ENCODE measurements around the gene TRAF3IP3.
A peak's percentile ranks its signal among the peaks of the same experiment; 100 is the strongest.

TRAF3IP3 gene

GRCh38 chr1:209748620-209749019, 7.2 kb upstream of the TRAF3IP3 start:
- Mint-ChIP-seq H3K27ac (peak overlapping the region; percentile 96), H3K9me3 (no peaks in the 10 kb centered on the region), H3K36me3 (ENCODE audit: low read depth) (peaks cover 5% of the 10 kb centered on the region), H3K27me3 (ENCODE audit: low read depth) (no peaks in the 10 kb centered on the region), H3K4me3 (peak overlapping the region; percentile 83), H3K4me1 (ENCODE audit: low read depth) (peaks cover 58% of the 10 kb centered on the region)

DNA sequence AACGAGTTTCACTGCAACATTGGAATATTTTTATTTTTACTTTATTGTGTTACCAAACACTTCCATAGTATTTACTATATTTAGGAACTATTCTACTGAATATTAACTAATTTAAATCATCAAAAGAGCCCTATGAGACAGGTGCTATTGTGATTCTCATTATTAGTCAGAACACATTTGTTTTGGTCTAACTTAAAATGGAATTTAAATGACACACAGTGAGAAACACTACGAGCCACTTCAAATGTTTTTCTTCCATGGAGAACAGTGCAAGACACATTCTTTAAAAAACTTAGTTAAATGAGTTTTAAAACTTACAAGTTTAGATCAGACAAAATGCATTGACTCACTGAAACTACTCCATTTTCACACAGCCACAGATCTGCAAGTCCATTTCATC, 6.6 kb upstream of the TRAF3IP3 start:
- H3K4me1 Mint-ChIP-seq (ENCODE audit: low read depth): peaks cover 62% of the 10 kb centered on the region
- peaks cover 5% of the 10 kb centered on the region for H3K36me3 Mint-ChIP-seq (ENCODE audit: low read depth)
- peak overlapping the region; percentile 84 for H3K27ac Mint-ChIP-seq
- H3K4me3 Mint-ChIP-seq: peak overlapping the region; percentile 46
- no peaks in the 10 kb centered on the region for H3K9me3 Mint-ChIP-seq
- no peaks in the 10 kb centered on the region for H3K27me3 Mint-ChIP-seq (ENCODE audit: low read depth)

- Mint-ChIP-seq H3K4me1 (ENCODE audit: low read depth) (peaks cover 63% of the 10 kb centered on the region), H3K36me3 (ENCODE audit: low read depth) (peaks cover 5% of the 10 kb centered on the region), H3K9me3 (no peaks in the 10 kb centered on the region), H3K27me3 (ENCODE audit: low read depth) (no peaks in the 10 kb centered on the region), H3K27ac (peak overlapping the region; percentile 84), H3K4me3 (peak overlapping the region; percentile 46)
Observed at GRCh38 chr1:209749670-209750323, 6.1 kb upstream of the TRAF3IP3 start.

DNA sequence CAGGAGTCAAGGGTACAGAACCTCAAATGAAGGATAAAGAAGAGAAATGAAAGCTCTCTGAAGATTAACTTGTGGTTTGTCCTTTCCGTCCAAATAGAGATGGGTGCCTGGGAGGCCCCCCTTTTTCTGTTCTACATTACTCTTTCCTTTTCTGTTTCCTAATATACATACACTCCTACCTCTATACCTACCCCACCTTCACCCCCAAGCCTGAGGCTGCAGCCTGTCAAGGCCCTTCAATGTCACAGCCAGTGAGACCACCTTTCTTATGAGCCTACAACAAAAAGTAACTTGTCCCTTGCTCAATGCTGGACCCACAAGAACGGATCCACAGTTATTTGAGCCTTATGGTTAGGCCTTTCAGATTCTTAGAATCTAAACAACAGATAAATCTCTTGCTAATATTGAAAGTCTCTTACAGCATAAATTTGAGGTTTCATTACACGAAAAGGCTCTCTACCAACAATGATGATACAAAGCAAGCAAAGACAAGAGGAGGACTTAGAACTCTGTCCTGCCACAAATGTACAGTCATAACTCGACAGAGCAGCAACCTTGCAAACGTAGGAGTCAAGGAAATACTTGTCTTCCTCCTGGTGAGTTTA, 4.1 kb upstream of the TRAF3IP3 start:
- Mint-ChIP-seq H3K27ac (peak overlapping the region; percentile 100), H3K4me3 (peak overlapping the region; percentile 80), H3K36me3 (ENCODE audit: low read depth) (peaks cover 18% of the 10 kb centered on the region), H3K9me3 (no peaks in the 10 kb centered on the region), H3K4me1 (ENCODE audit: low read depth) (peaks cover 74% of the 10 kb centered on the region), H3K27me3 (ENCODE audit: low read depth) (no peaks in the 10 kb centered on the region)

DNA sequence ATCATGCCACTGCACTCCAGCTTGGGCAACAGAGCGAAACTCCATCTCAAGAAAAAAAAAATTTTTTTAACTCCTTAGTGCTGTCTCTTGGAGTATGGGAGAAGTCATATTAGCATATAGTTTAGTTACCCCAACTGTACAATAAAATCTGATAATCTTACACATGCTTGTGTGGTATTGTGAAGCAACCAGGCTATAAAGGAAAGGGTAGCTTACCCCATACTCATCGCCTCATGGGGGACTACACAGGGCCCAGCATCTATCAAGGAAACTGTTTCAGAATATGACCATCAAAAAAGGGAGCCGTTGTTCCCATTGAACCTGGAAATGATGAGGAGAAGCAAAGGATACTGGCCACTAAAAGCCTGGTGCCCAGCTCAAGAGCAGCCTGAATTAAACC, 3.0 kb upstream of the TRAF3IP3 start:
- Mint-ChIP-seq H3K9me3 (no peaks in the 10 kb centered on the region), H3K27me3 (ENCODE audit: low read depth) (no peaks in the 10 kb centered on the region), H3K27ac (peak overlapping the region; percentile 100), H3K4me1 (ENCODE audit: low read depth) (peaks cover 64% of the 10 kb centered on the region), H3K4me3 (no peak overlapping the region), H3K36me3 (ENCODE audit: low read depth) (peaks cover 30% of the 10 kb centered on the region)

DNA sequence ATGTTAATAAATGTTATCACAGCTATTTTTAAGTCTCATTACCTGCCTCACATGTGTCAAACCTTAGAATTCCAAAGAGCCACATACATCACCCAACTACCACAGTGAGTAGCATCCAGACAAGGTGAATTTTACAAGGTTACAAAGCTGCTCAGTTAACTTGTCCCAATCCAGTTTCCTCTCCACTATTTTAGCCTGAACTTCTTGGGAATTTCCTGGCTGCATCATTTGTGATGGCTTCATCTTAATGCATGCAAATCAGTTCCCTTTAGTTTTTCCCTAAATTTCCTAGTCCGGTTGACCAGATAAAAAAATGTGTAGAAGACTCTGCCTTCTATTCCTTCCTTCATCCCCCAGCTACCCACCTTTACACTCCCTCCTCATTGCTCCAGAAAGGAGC, 597 bp upstream of the TRAF3IP3 start:
- no peaks in the 10 kb centered on the region for H3K9me3 Mint-ChIP-seq
- peak overlapping the region; percentile 97 for H3K27ac Mint-ChIP-seq
- H3K36me3 Mint-ChIP-seq (ENCODE audit: low read depth): peaks cover 52% of the 10 kb centered on the region
- H3K27me3 Mint-ChIP-seq (ENCODE audit: low read depth): no peaks in the 10 kb centered on the region
- peak overlapping the region; percentile 97 for H3K4me3 Mint-ChIP-seq
- peaks cover 68% of the 10 kb centered on the region for H3K4me1 Mint-ChIP-seq (ENCODE audit: low read depth)

GRCh38 chr1:209756615-209757445, 977 bp downstream of the TRAF3IP3 start:
- H3K9me3 Mint-ChIP-seq: no peaks in the 10 kb centered on the region
- no peaks in the 10 kb centered on the region for H3K27me3 Mint-ChIP-seq (ENCODE audit: low read depth)
- H3K4me1 Mint-ChIP-seq (ENCODE audit: low read depth): peaks cover 66% of the 10 kb centered on the region
- peak overlapping the region; percentile 97 for H3K4me3 Mint-ChIP-seq
- peaks cover 67% of the 10 kb centered on the region for H3K36me3 Mint-ChIP-seq (ENCODE audit: low read depth)
- peak overlapping the region; percentile 97 for H3K27ac Mint-ChIP-seq

DNA sequence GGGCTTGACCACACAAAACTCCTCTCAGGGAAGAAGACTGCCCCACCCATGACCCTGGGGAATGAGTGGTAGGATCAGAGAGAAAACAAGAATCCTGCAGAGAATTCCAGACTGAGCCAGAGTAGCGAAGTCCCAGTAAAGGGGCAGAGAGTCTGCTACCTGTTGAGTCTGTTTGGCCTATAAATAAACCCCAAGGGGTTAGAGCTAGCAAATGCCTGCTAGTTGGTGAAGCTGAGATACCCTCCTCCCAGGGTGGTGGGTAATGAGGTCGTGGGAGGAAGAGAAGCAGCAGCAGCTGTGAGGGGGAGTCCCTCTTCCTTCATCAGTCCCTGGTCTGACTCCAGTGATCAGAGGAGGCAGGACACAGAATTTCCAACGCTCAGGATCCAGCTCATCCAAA, 2.5 kb downstream of the TRAF3IP3 start:
- Mint-ChIP-seq H3K36me3 (ENCODE audit: low read depth) (peaks cover 78% of the 10 kb centered on the region), H3K9me3 (no peaks in the 10 kb centered on the region), H3K4me1 (ENCODE audit: low read depth) (peaks cover 68% of the 10 kb centered on the region), H3K27me3 (ENCODE audit: low read depth) (no peaks in the 10 kb centered on the region), H3K27ac (peak overlapping the region; percentile 68), H3K4me3 (peak overlapping the region; percentile 97)

- H3K4me1 Mint-ChIP-seq (ENCODE audit: low read depth): peaks cover 67% of the 10 kb centered on the region
- no peak overlapping the region for H3K27ac Mint-ChIP-seq
- peaks cover 88% of the 10 kb centered on the region for H3K36me3 Mint-ChIP-seq (ENCODE audit: low read depth)
- H3K9me3 Mint-ChIP-seq: no peaks in the 10 kb centered on the region
- peak overlapping the region; percentile 57 for H3K4me3 Mint-ChIP-seq
- no peaks in the 10 kb centered on the region for H3K27me3 Mint-ChIP-seq (ENCODE audit: low read depth)
Observed at GRCh38 chr1:209759829-209760359, 4.0 kb downstream of the TRAF3IP3 start.

- no peaks in the 10 kb centered on the region for H3K9me3 Mint-ChIP-seq
- peak overlapping the region; percentile 71 for H3K27ac Mint-ChIP-seq
- peak overlapping the region; percentile 64 for H3K4me3 Mint-ChIP-seq
- no peaks in the 10 kb centered on the region for H3K27me3 Mint-ChIP-seq (ENCODE audit: low read depth)
- peaks cover 62% of the 10 kb centered on the region for H3K4me1 Mint-ChIP-seq (ENCODE audit: low read depth)
- H3K36me3 Mint-ChIP-seq (ENCODE audit: low read depth): peaks cover 89% of the 10 kb centered on the region
Observed at GRCh38 chr1:209761011-209761635, 5.3 kb downstream of the TRAF3IP3 start.

- H3K4me1 Mint-ChIP-seq (ENCODE audit: low read depth): peaks cover 59% of the 10 kb centered on the region
- no peaks in the 10 kb centered on the region for H3K27me3 Mint-ChIP-seq (ENCODE audit: low read depth)
- peaks cover 49% of the 10 kb centered on the region for H3K36me3 Mint-ChIP-seq (ENCODE audit: low read depth)
- peak overlapping the region; percentile 79 for H3K27ac Mint-ChIP-seq
- H3K4me3 Mint-ChIP-seq: no peak overlapping the region
- H3K9me3 Mint-ChIP-seq: no peaks in the 10 kb centered on the region
Observed at GRCh38 chr1:209766051-209766450, 10.2 kb downstream of the TRAF3IP3 start.

DNA sequence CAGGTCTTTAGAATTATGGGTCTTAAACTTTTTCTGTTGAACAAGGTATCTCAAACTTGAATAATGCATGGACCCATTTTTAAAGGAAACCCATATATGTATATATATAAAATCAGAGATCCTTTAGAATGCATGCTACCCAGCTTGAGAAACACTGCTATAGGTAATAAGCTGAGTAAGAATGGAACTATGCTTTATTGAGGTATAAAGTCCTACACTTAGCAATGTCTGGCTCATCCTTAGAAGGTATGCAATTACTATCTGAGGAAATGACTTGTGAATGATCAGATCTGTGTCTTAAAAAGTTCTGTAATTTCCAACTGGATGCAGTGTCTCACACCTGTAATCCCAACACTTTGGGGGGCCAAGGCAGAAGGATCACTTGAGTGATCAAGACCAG, 11.2 kb downstream of the TRAF3IP3 start:
- Mint-ChIP-seq H3K4me1 (ENCODE audit: low read depth) (peaks cover 49% of the 10 kb centered on the region), H3K27me3 (ENCODE audit: low read depth) (no peaks in the 10 kb centered on the region), H3K4me3 (no peak overlapping the region), H3K9me3 (no peaks in the 10 kb centered on the region), H3K36me3 (ENCODE audit: low read depth) (peaks cover 39% of the 10 kb centered on the region), H3K27ac (peak overlapping the region; percentile 18)

GRCh38 chr1:209767706-209768105, 11.9 kb downstream of the TRAF3IP3 start:
- Mint-ChIP-seq H3K4me1 (ENCODE audit: low read depth) (peaks cover 42% of the 10 kb centered on the region), H3K9me3 (no peaks in the 10 kb centered on the region), H3K36me3 (ENCODE audit: low read depth) (peaks cover 33% of the 10 kb centered on the region)

GRCh38 chr1:209768354-209768774, 12.5 kb downstream of the TRAF3IP3 start:
- H3K36me3 Mint-ChIP-seq (ENCODE audit: low read depth): peaks cover 26% of the 10 kb centered on the region
- H3K27me3 Mint-ChIP-seq (ENCODE audit: low read depth): no peaks in the 10 kb centered on the region
- peaks cover 36% of the 10 kb centered on the region for H3K4me1 Mint-ChIP-seq (ENCODE audit: low read depth)
- no peaks in the 10 kb centered on the region for H3K9me3 Mint-ChIP-seq
- no peak overlapping the region for H3K27ac Mint-ChIP-seq
- H3K4me3 Mint-ChIP-seq: no peak overlapping the region

More at GRCh38 chr1:209767706-209768105, 11.9 kb downstream of the TRAF3IP3 start:
- Mint-ChIP-seq H3K27ac (no peak overlapping the region), H3K27me3 (ENCODE audit: low read depth) (no peaks in the 10 kb centered on the region), H3K4me3 (no peak overlapping the region)

All from T-helper 1 cell treated with Interleukin-12 subunit alpha and Interleukin-12 subunit beta and Interleukin-4 antibody, amounts not matched to agents 30 μg/mL and 1 μg/mL, for 36 hours (primary cell).